GM12892 (cell line): Measurements from ENCODE around the gene DTD1.
"Not testable (repeated sequence)": the region's sequence is repeated elsewhere in the genome, so short reads cannot be mapped to it uniquely, and the experiment has no call there.

ENCODE experiments used
- DNase-seq: peaks from one replicate; pipeline ENCODE4 v3.0.0; 2011; ENCODE audit not compliant: insufficient read length
- FAIRE-seq: peaks from 2 replicates; lab custom pipeline; 2011; peaks lifted over from hg19 to GRCh38; lab: Jason Lieb, UNC
- POLR2A ChIP-seq: IDR thresholded peaks from 2 replicates; pipeline ENCODE4 v1.6.1; 2011; ENCODE audit warnings: low read depth, low read length, control low read depth
- POLR2AphosphoS5 ChIP-seq: IDR thresholded peaks from 2 replicates; pipeline ENCODE4 v1.6.1; 2011; ENCODE audit warnings: low read depth, low read length, control low read depth
- TAF1 ChIP-seq: IDR thresholded peaks from 2 replicates; pipeline ENCODE4 v1.6.1; 2011; ENCODE audit warnings: low read depth, mild to moderate bottlenecking, control low read depth, low read length, borderline replicate concordance

The DTD1 gene

GRCh38 chr20:18738055-18738454 lies 150.2 kb downstream of the DTD1 start:
- DNase-seq, result no peak
- FAIRE-seq, result no peak
- TF ChIP-seq POLR2A (no peak), TAF1 (no peak), POLR2AphosphoS5 (no peak)

- FAIRE-seq, result no peak
- no peak for DNase-seq
- TF ChIP-seq POLR2A (no peak), TAF1 (no peak), POLR2AphosphoS5 (no peak)
Measured at GRCh38 chr20:18738888-18739287, 151.0 kb downstream of the DTD1 start.

- no peak for DNase-seq
- no peak for FAIRE-seq
- TF ChIP-seq POLR2A (no peak), TAF1 (no peak), POLR2AphosphoS5 (no peak)
Measured at GRCh38 chr20:18739751-18740166, 151.9 kb downstream of the DTD1 start.

- TF ChIP-seq POLR2AphosphoS5 (no peak), POLR2A (no peak), TAF1 (no peak)
- FAIRE-seq (no peak), DNase-seq (no peak)
Measured at GRCh38 chr20:18740726-18741125, 152.9 kb downstream of the DTD1 start.

- DNase-seq (no peak), FAIRE-seq (no peak)
- TF ChIP-seq POLR2A, result no peak
- TF ChIP-seq TAF1, result no peak
- no peak for TF ChIP-seq POLR2AphosphoS5
Measured at GRCh38 chr20:18742841-18743240, 155.0 kb downstream of the DTD1 start.

- TF ChIP-seq TAF1 (no peak), POLR2AphosphoS5 (no peak), POLR2A (no peak)
- DNase-seq, result no peak
- FAIRE-seq, result no peak
Measured at GRCh38 chr20:18743665-18744440, 156.0 kb downstream of the DTD1 start.

- TF ChIP-seq POLR2AphosphoS5 (no peak), TAF1 (no peak), POLR2A (no peak)
- FAIRE-seq, result no peak
Measured at GRCh38 chr20:18747090-18747489, 159.2 kb downstream of the DTD1 start.

GRCh38 chr20:18748987-18749386 lies 161.1 kb downstream of the DTD1 start:
- no peak for DNase-seq
- no peak for FAIRE-seq
- TF ChIP-seq POLR2AphosphoS5, result no peak

More at GRCh38 chr20:18747090-18747489, 159.2 kb downstream of the DTD1 start:
- no peak for DNase-seq

GRCh38 chr20:18749528-18749927 lies 161.7 kb downstream of the DTD1 start:
- TF ChIP-seq TAF1 (no peak), POLR2A (no peak), POLR2AphosphoS5 (no peak)
- DNase-seq (no peak), FAIRE-seq (no peak)

GRCh38 chr20:18750735-18751134 lies 162.9 kb downstream of the DTD1 start:
- FAIRE-seq, result no peak
- DNase-seq, result no peak
- TF ChIP-seq POLR2AphosphoS5 (no peak), TAF1 (no peak), POLR2A (no peak)

- FAIRE-seq (peak; percentile 80), DNase-seq (peak; percentile 34)
- no peak for TF ChIP-seq TAF1
Measured at GRCh38 chr20:18754030-18754652, 166.3 kb downstream of the DTD1 start.

- no peak for FAIRE-seq
- DNase-seq, result no peak
- TF ChIP-seq POLR2A (no peak), POLR2AphosphoS5 (no peak), TAF1 (no peak)
Measured at GRCh38 chr20:18754653-18755045, 166.8 kb downstream of the DTD1 start.

GRCh38 chr20:18760852-18761251 lies 173.0 kb downstream of the DTD1 start:
- not testable (repeated sequence) for FAIRE-seq, DNase-seq
